ENCODE measurements around the gene RIPOR3. TPM values are rescaled to one million over a fixed set of nuclear protein-coding genes. Genes with fewer than 3 reads are reported as not detected.

RIPOR3 gene
- total and polyA plus RNA-seq, 9 of the 15 experiments (the other 6 are each of a cell fraction or from before 2014, with no cell fraction given) = 3.3 to 62.7 (median 21.4) TPM

GRCh38 chr20:50569864-50570836 lies 121.2 kb downstream of the RIPOR3 start (continued):
- TF ChIP-seq SOX6 (IDR thresholded peaks at IDR 0.05) = peak; percentile 48; the same call in 1 of the 2 replicates
- 0 out of 2 replicates have a peak, but pooled peaks have one; percentile 28 for TF ChIP-seq SMAD4 (CRISPR knock-in tag; conservative IDR thresholded peaks at IDR 0.05)
- TF ChIP-seq, protein P1, sequence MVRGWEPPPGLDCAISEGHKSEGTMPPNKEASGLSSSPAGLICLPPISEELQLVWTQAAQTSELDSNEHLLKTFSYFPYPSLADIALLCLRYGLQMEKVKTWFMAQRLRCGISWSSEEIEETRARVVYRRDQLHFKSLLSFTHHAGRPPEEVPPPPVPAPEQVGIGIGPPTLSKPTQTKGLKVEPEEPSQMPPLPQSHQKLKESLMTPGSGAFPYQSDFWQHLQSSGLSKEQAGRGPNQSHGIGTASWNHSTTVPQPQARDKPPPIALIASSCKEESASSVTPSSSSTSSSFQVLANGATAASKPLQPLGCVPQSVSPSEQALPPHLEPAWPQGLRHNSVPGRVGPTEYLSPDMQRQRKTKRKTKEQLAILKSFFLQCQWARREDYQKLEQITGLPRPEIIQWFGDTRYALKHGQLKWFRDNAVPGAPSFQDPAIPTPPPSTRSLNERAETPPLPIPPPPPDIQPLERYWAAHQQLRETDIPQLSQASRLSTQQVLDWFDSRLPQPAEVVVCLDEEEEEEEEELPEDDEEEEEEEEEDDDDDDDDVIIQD (CRISPR knock-in tag; IDR thresholded peaks at IDR 0.05) = no peak
- TF ChIP-seq ZNF140 (CRISPR knock-in tag; IDR thresholded peaks at IDR 0.05) = no peak
- TF ChIP-seq MEF2A (IDR thresholded peaks at IDR 0.05; ENCODE audit: control insufficient read depth, low read depth, low read length) = no peak
- TF ChIP-seq, protein P2, sequence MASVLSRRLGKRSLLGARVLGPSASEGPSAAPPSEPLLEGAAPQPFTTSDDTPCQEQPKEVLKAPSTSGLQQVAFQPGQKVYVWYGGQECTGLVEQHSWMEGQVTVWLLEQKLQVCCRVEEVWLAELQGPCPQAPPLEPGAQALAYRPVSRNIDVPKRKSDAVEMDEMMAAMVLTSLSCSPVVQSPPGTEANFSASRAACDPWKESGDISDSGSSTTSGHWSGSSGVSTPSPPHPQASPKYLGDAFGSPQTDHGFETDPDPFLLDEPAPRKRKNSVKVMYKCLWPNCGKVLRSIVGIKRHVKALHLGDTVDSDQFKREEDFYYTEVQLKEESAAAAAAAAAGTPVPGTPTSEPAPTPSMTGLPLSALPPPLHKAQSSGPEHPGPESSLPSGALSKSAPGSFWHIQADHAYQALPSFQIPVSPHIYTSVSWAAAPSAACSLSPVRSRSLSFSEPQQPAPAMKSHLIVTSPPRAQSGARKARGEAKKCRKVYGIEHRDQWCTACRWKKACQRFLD (CRISPR knock-in tag; IDR thresholded peaks at IDR 0.05) = no peak
- TF ChIP-seq MAFG (tag; conservative IDR thresholded peaks at IDR 0.05) = peak; percentile 85
- TF ChIP-seq MLLT1 (IDR thresholded peaks at IDR 0.05) = no peak
- no peak for TF ChIP-seq NRF1 (conservative IDR thresholded peaks at IDR 0.05 in 1 of 2, IDR thresholded peaks at IDR 0.05 in 1 of 2)
- TF ChIP-seq DEAF1 (CRISPR knock-in tag; IDR thresholded peaks at IDR 0.05) = peak; percentile 81
- peak; percentile 63; the same call in 1 of the 2 replicates for TF ChIP-seq MECOM (CRISPR knock-in tag; IDR thresholded peaks at IDR 0.05)
- peak; percentile 97 for TF ChIP-seq ZNF316 (IDR thresholded peaks at IDR 0.05)
- no peak for TF ChIP-seq GTF2E2 (tag; IDR thresholded peaks at IDR 0.05)
- TF ChIP-seq, protein P3, sequence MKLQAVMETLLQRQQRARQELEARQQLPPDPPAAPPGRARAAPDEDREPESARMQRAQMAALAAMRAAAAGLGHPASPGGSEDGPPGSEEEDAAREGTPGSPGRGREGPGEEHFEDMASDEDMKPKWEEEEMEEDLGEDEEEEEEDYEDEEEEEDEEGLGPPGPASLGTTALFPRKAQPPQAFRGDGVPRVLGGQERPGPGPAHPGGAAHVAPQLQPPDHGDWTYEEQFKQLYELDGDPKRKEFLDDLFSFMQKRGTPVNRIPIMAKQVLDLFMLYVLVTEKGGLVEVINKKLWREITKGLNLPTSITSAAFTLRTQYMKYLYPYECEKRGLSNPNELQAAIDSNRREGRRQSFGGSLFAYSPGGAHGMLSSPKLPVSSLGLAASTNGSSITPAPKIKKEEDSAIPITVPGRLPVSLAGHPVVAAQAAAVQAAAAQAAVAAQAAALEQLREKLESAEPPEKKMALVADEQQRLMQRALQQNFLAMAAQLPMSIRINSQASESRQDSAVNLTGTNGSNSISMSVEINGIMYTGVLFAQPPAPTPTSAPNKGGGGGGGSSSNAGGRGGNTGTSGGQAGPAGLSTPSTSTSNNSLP (IDR thresholded peaks at IDR 0.05; ENCODE audit: borderline replicate concordance, low read depth, low read length) = no peak
- TF ChIP-seq CC2D1A (IDR thresholded peaks at IDR 0.05) = no peak
- TF ChIP-seq NFE2L1 (tag; IDR thresholded peaks at IDR 0.05; ENCODE audit: borderline replicate concordance, low read depth) = peak; percentile 15; the same call in 1 of the 2 replicates
- TF ChIP-seq TSC22D4 (tag; IDR thresholded peaks at IDR 0.05) = no peak
- TF ChIP-seq EP300 (IDR thresholded peaks at IDR 0.05; ENCODE audit: low read length) = peak; percentile 31; the same call in 1 of the 2 replicates

Measured in K562 (cell line).